CD4-positive, alpha-beta T cell treated with Interleukin-4 for 4 hours (primary cell): Measurements from ENCODE around the gene CYSLTR2.

ENCODE experiments used
- DNase-seq: peaks from one replicate; pipeline ENCODE4 v3.0.0-alpha.2; 2020

Gene CYSLTR2

GRCh38 chr13:48746821-48747220 is 93.1 kb downstream of the CYSLTR2 start:
- DNase-seq = no peak

- DNase-seq = no peak
These were observed 95.0 kb downstream of the CYSLTR2 start for GRCh38 chr13:48748681-48749080.

GRCh38 chr13:48749144-48749543 is 95.4 kb downstream of the CYSLTR2 start:
- DNase-seq = no peak

GRCh38 chr13:48749699-48750473 is 96.2 kb downstream of the CYSLTR2 start:
- DNase-seq = peak; percentile 88

GRCh38 chr13:48750588-48751383 is 97.1 kb downstream of the CYSLTR2 start:
- DNase-seq = no peak

GRCh38 chr13:48760626-48761025 is 106.9 kb downstream of the CYSLTR2 start:
- no peak for DNase-seq
